ENCODE measurements around the gene DNAJB7. TPM values are rescaled to one million over a fixed set of nuclear protein-coding genes. Genes with fewer than 3 reads are reported as not detected.

Gene DNAJB7
- total and polyA plus RNA-seq, 2 of the 13 experiments (the other 11 are each of a cell fraction or from before 2014, with no cell fraction given): not detected

GRCh38 chr22:40855979-40856512 is 5.9 kb downstream of the DNAJB7 start (continued):
- TF ChIP-seq GMEB2 (CRISPR knock-in tag; IDR thresholded peaks at IDR 0.05; ENCODE audit: low read depth): no peak
- no peak for TF ChIP-seq RELA (CRISPR knock-in tag; IDR thresholded peaks at IDR 0.05)
- TF ChIP-seq GRHL1 (CRISPR knock-in tag; conservative IDR thresholded peaks at IDR 0.05): no peak
- 0 out of 2 replicates have a peak, but pooled peaks have one; percentile 15 for TF ChIP-seq ZNF605 (CRISPR knock-in tag; IDR thresholded peaks at IDR 0.05)
- no peak for TF ChIP-seq PAF1 (CRISPR knock-in tag; IDR thresholded peaks at IDR 0.05)
- peak; percentile 61 for TF ChIP-seq POGK (CRISPR knock-in tag; conservative IDR thresholded peaks at IDR 0.05)
- peak; percentile 13; the same call in 1 of the 2 replicates for TF ChIP-seq ZNF580 (CRISPR knock-in tag; IDR thresholded peaks at IDR 0.05; ENCODE audit: borderline replicate concordance, low read depth)
- no peak for TF ChIP-seq CHD2 (IDR thresholded peaks at IDR 0.05; ENCODE audit: low read depth, low read length)
- TF ChIP-seq ZNF7 (CRISPR knock-in tag; IDR thresholded peaks at IDR 0.05): no peak
- TF ChIP-seq ZFP82 (CRISPR knock-in tag; IDR thresholded peaks at IDR 0.05; ENCODE audit: borderline replicate concordance): peak; percentile 16; the same call in 1 of the 2 replicates
- 0 out of 2 replicates have a peak, but pooled peaks have one; percentile 8 for TF ChIP-seq GFI1 (CRISPR knock-in tag; IDR thresholded peaks at IDR 0.05; ENCODE audit: borderline replicate concordance)
- no peak; the same call in 1 of the 2 replicates for TF ChIP-seq ZNF850 (CRISPR knock-in tag; conservative IDR thresholded peaks at IDR 0.05)
- TF ChIP-seq HNRNPLL (IDR thresholded peaks at IDR 0.05; ENCODE audit: low read depth, low read length, poor library complexity, severe bottlenecking): no peak
- no peak for TF ChIP-seq ZNF572 (CRISPR knock-in tag; IDR thresholded peaks at IDR 0.05)
- TF ChIP-seq MAF1 (CRISPR knock-in tag; IDR thresholded peaks at IDR 0.05; ENCODE audit: borderline replicate concordance): 0 out of 2 replicates have a peak, but pooled peaks have one; percentile 36
- TF ChIP-seq SMAD9 (CRISPR knock-in tag; IDR thresholded peaks at IDR 0.05): no peak
- TF ChIP-seq HOXA5 (CRISPR knock-in tag; IDR thresholded peaks at IDR 0.05): no peak
- TF ChIP-seq ZNF430 (CRISPR knock-in tag; IDR thresholded peaks at IDR 0.05): 0 out of 2 replicates have a peak, but pooled peaks have one; percentile 30
- TF ChIP-seq ZNF704 (CRISPR knock-in tag; IDR thresholded peaks at IDR 0.05; ENCODE audit: borderline replicate concordance): no peak

Measured in HepG2 (cell line).